Right lobe of liver (tissue), 4 donors: ENCODE measurements around the gene ATCAY.

Source experiments
- CTCF ChIP-seq, 4 donors: fragments of 200-600 bp in 3 of 4; fragments of 450-650 bp in 1 of 4; IDR thresholded peaks; one replicate each; pipeline versions ENCODE4 v1.5.1 to v1.8.0; 2016 to 2022; ENCODE audit warnings: antibody characterized with exemption in 4 of 4, mild to moderate bottlenecking in 2 of 4
- POLR2A ChIP-seq: fragments of 450-650 bp; IDR thresholded peaks from one replicate; pipeline ENCODE4 v1.6.1; 2017; ENCODE audit warnings: antibody characterized with exemption, mild to moderate bottlenecking
- donor health status: DM: no; HTN: no; CAD: no.
- donor health status: DM: no; HTN: no; CAD: no.
- donor health status: DM: no; HTN: yes; CAD: no.

- no peak for TF ChIP-seq CTCF (IDR thresholded peaks at IDR 0.05)
- TF ChIP-seq POLR2A: no peak
These were observed 95.2 kb downstream of the ATCAY start for GRCh38 chr19:3975637-3976087.
